ENCODE data around the gene UBE3C. TPM values are rescaled to one million over a fixed set of nuclear protein-coding genes. Genes with fewer than 3 reads are reported as not detected.

The UBE3C gene
- total and polyA plus RNA-seq, 2 of the 13 experiments (the other 11 are each of a cell fraction or from before 2014, with no cell fraction given) = 27.0 to 48.2 TPM

DNA sequence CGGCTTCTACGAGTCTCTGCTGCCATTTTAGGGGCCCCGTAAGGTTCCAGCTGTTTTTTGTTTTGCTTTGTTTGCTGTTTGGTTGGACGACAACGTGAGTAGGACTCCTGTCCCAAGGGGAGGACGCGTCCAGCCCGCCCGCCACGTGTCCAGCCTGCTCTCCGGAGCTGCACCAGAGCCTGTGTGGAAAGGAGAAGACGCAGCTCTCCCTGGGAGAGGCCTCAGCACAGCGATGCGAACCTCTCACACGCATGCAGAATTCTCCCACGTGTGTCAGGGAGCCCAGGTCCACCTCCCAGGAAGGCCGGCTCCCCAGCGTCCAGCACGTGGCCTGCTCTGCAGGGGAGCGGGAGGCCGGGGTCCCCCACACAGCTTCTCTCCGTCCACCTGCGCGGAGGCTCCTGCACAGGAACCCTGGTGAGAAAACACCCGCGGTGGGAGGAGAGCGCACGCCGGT lies 161.7 kb downstream of the UBE3C start (continued):
- TF ChIP-seq, protein P1, sequence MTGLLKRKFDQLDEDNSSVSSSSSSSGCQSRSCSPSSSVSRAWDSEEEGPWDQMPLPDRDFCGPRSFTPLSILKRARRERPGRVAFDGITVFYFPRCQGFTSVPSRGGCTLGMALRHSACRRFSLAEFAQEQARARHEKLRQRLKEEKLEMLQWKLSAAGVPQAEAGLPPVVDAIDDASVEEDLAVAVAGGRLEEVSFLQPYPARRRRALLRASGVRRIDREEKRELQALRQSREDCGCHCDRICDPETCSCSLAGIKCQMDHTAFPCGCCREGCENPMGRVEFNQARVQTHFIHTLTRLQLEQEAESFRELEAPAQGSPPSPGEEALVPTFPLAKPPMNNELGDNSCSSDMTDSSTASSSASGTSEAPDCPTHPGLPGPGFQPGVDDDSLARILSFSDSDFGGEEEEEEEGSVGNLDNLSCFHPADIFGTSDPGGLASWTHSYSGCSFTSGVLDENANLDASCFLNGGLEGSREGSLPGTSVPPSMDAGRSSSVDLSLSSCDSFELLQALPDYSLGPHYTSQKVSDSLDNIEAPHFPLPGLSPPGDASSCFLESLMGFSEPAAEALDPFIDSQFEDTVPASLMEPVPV (CRISPR knock-in tag; IDR thresholded peaks at IDR 0.05) = 0 out of 2 replicates have a peak, but pooled peaks have one; percentile 48
- TF ChIP-seq NR2C2 (CRISPR knock-in tag; IDR thresholded peaks at IDR 0.05; ENCODE audit: borderline replicate concordance) = no peak
- no peak for TF ChIP-seq PHB2 (IDR thresholded peaks at IDR 0.05; ENCODE audit: partially characterized antibody)
- no peak for TF ChIP-seq SMAD1 (CRISPR knock-in tag; IDR thresholded peaks at IDR 0.05; ENCODE audit: borderline replicate concordance, low read depth)
- TF ChIP-seq, protein P2, sequence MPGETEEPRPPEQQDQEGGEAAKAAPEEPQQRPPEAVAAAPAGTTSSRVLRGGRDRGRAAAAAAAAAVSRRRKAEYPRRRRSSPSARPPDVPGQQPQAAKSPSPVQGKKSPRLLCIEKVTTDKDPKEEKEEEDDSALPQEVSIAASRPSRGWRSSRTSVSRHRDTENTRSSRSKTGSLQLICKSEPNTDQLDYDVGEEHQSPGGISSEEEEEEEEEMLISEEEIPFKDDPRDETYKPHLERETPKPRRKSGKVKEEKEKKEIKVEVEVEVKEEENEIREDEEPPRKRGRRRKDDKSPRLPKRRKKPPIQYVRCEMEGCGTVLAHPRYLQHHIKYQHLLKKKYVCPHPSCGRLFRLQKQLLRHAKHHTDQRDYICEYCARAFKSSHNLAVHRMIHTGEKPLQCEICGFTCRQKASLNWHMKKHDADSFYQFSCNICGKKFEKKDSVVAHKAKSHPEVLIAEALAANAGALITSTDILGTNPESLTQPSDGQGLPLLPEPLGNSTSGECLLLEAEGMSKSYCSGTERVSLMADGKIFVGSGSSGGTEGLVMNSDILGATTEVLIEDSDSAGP (CRISPR knock-in tag; IDR thresholded peaks at IDR 0.05; ENCODE audit: borderline replicate concordance) = peak; percentile 32; the same call in 1 of the 2 replicates
- TF ChIP-seq, protein P3, sequence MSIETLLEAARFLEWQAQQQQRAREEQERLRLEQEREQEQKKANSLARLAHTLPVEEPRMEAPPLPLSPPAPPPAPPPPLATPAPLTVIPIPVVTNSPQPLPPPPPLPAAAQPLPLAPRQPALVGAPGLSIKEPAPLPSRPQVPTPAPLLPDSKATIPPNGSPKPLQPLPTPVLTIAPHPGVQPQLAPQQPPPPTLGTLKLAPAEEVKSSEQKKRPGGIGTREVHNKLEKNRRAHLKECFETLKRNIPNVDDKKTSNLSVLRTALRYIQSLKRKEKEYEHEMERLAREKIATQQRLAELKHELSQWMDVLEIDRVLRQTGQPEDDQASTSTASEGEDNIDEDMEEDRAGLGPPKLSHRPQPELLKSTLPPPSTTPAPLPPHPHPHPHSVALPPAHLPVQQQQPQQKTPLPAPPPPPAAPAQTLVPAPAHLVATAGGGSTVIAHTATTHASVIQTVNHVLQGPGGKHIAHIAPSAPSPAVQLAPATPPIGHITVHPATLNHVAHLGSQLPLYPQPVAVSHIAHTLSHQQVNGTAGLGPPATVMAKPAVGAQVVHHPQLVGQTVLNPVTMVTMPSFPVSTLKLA (IDR thresholded peaks at IDR 0.05) = peak; percentile 42
- TF ChIP-seq ISL2 (CRISPR knock-in tag; IDR thresholded peaks at IDR 0.05) = no peak

DNA sequence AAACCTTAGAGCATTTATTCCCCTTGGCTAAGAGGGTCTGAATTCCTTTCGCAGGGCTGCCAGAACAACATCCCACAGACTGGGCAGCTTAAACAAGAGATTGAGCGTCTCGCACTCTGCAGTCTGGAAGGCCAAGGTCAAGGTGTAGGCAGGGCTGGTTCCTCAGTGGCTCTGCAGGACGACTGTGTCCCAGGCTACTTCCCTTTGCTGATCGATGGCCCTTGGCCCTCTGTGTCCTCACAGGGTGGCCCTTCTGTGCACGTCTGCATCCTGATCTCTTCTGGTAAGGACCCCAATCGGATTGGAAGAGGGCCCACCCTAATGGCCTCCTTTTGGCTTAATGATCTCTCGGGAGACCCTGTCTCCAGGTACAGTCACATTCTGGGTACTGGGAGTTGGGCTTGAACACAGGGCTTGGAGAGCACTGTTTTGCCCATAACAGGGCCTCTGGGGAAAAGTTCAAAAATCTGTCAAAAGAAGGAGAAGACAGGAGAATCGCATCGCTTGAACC lies 162.9 kb downstream of the UBE3C start:
- FAIRE-seq (no peak), DNase-seq (ENCODE audit: low spot score) (no peak), ATAC-seq (no peak)
- peaks cover 58% of the 10 kb centered on the region for H3K4me1 ChIP-seq (ENCODE audit: insufficient read depth, low read length)
- H3K36me3 ChIP-seq (replicated peaks in 1 of 2; ENCODE audit: control insufficient read depth in 1 of 2, insufficient read depth in 2 of 2, low read length in 2 of 2) = no peaks in the 10 kb centered on the region
- no peaks in the 10 kb centered on the region for H3K79me2 ChIP-seq (ENCODE audit: insufficient read depth, low read length)
- H3K27ac ChIP-seq (ENCODE audit: extremely low read length, insufficient read depth, low read length) = no peak overlapping the region
- H2AFZ ChIP-seq (ENCODE audit: low read length) = no peak overlapping the region
- in situ Hi-C loops (cut with HindIII; ENCODE audit: extremely low pct_ligation_motif_present, low pct_unique_long_range_greater_than_20kb) (no loop called here), intact Hi-C loops (cut with micrococcal nuclease; ENCODE audit: unreplicated experiment) (no loop called here)
- ChIA-PET CTCF (ENCODE audit: low intra/inter-chr PET ratio, low total read pairs) (no interaction called here), POLR2A (no interaction called here)
- H3K4me3 ChIP-seq (replicated peaks in 1 of 3; ENCODE audit: insufficient read depth in 1 of 3, low read depth in 2 of 3, low read length in 3 of 3) = no peak overlapping the region
- TF ChIP-seq, protein P4, sequence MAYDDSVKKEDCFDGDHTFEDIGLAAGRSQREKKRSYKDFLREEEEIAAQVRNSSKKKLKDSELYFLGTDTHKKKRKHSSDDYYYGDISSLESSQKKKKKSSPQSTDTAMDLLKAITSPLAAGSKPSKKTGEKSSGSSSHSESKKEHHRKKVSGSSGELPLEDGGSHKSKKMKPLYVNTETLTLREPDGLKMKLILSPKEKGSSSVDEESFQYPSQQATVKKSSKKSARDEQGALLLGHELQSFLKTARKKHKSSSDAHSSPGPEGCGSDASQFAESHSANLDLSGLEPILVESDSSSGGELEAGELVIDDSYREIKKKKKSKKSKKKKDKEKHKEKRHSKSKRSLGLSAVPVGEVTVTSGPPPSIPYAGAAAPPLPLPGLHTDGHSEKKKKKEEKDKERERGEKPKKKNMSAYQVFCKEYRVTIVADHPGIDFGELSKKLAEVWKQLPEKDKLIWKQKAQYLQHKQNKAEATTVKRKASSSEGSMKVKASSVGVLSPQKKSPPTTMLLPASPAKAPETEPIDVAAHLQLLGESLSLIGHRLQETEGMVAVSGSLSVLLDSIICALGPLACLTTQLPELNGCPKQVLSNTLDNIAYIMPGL (CRISPR knock-in tag; IDR thresholded peaks at IDR 0.05; ENCODE audit: borderline replicate concordance in 1 of 2, low read depth in 1 of 2) = no peak
- no peak for TF ChIP-seq MAF1 (CRISPR knock-in tag; IDR thresholded peaks at IDR 0.05; ENCODE audit: borderline replicate concordance)
- TF ChIP-seq, protein P5, sequence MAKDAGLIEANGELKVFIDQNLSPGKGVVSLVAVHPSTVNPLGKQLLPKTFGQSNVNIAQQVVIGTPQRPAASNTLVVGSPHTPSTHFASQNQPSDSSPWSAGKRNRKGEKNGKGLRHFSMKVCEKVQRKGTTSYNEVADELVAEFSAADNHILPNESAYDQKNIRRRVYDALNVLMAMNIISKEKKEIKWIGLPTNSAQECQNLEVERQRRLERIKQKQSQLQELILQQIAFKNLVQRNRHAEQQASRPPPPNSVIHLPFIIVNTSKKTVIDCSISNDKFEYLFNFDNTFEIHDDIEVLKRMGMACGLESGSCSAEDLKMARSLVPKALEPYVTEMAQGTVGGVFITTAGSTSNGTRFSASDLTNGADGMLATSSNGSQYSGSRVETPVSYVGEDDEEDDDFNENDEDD (CRISPR knock-in tag; IDR thresholded peaks at IDR 0.05; ENCODE audit: borderline replicate concordance) = no peak
- TF ChIP-seq ASH2L (IDR thresholded peaks at IDR 0.05; ENCODE audit: insufficient read length, low read depth, low read length) = no peak
- no peak for TF ChIP-seq WIZ (CRISPR knock-in tag; IDR thresholded peaks at IDR 0.05)
- WGBS (ENCODE audit: low lambda C conversion rate) = 16% methylated on average over 7 of the region's 10 CpGs
- BruUV-seq (replicated peaks) = no TSS peak
- H4K20me1 ChIP-seq (ENCODE audit: insufficient read depth, low read length) = no peaks in the 10 kb centered on the region
- peaks cover 4 to 16% of the 10 kb centered on the region in 2 experiments; a peak in 2 of 5 replicates for H3K27me3 ChIP-seq (ENCODE audit: control insufficient read depth in 1 of 2, insufficient read depth in 2 of 2, low read length in 2 of 2)
- no peaks in the 10 kb centered on the region for H3K9me3 ChIP-seq (ENCODE audit: low read length)
- peak overlapping the region; percentile 36 for H3K4me2 ChIP-seq (ENCODE audit: low read depth, low read length)
- no peak overlapping the region for H3K9ac ChIP-seq (ENCODE audit: insufficient read depth, low read depth, low read length)

Measured in HepG2 (cell line).